Measurements from ENCODE around the gene JMJD8. TPM values are rescaled to one million over a fixed set of nuclear protein-coding genes. Genes with fewer than 3 reads are reported as not detected.

JMJD8 gene
- total RNA-seq, 2 experiments from 2014 or later: 48.7 to 82.3 TPM

- CTCF ChIA-PET (ENCODE audit: unreplicated experiment): no interaction called here
Observed at GRCh38 chr16:672371-672770, 11.8 kb downstream of the JMJD8 start.

GRCh38 chr16:671353-672131 lies 12.6 kb downstream of the JMJD8 start:
- intact Hi-C loops (cut with micrococcal nuclease; ENCODE audit: unreplicated experiment): no loop called here
- Histone ChIP-seq H3K79me2 (ENCODE audit: insufficient read depth, low read depth, low read length) (peaks cover 12% of the 10 kb centered on the region; the same call in 1 of the 2 replicates), H3K4me1 (ENCODE audit: insufficient read depth, low read length, poor library complexity, severe bottlenecking) (peaks cover 14% of the 10 kb centered on the region), H3K4me2 (ENCODE audit: low read length) (no peak overlapping the region), H3K9me3 (ENCODE audit: low read length) (no peaks in the 10 kb centered on the region), H3K9me2 (ENCODE audit: insufficient read depth, low read length) (no peaks in the 10 kb centered on the region), H2AFZ (ENCODE audit: low read length) (no peak overlapping the region), H3K36me3 (ENCODE audit: insufficient read depth, low read length) (peaks cover 45% of the 10 kb centered on the region), H4K20me1 (ENCODE audit: insufficient read depth, low read length) (no peaks in the 10 kb centered on the region), H3K27ac (ENCODE audit: low read depth, low read length, poor library complexity, severe bottlenecking) (no peak overlapping the region), H3K4me3 (ENCODE audit: low read depth, low read length, poor library complexity, severe bottlenecking) (no peak overlapping the region)
- CTCF ChIA-PET (ENCODE audit: unreplicated experiment): no interaction called here
- no TSS peak for BruUV-seq (replicated peaks)
- POLR2A ChIA-PET: interaction anchor here (0.6 kb wide), 1 partner anchor 587 kb away, joined by 4 read pairs; no protein-coding TSS in a partner anchor
- no peak for DNase-seq (ENCODE audit: low spot score)
- TF ChIP-seq EZH2phosphoT487 (IDR thresholded peaks at IDR 0.05; ENCODE audit: borderline replicate concordance, low read depth, low read length) (no peak), CTCF (conservative IDR thresholded peaks at IDR 0.05; ENCODE audit: low read length) (no peak)

More at GRCh38 chr16:672371-672770, 11.8 kb downstream of the JMJD8 start:
- Histone ChIP-seq H3K4me2 (ENCODE audit: low read length) (no peak overlapping the region), H3K9me3 (ENCODE audit: low read length) (no peaks in the 10 kb centered on the region), H3K27ac (ENCODE audit: low read depth, low read length, poor library complexity, severe bottlenecking) (no peak overlapping the region), H3K4me1 (ENCODE audit: insufficient read depth, low read length, poor library complexity, severe bottlenecking) (peaks cover 15% of the 10 kb centered on the region), H3K36me3 (ENCODE audit: insufficient read depth, low read length) (peaks cover 45% of the 10 kb centered on the region), H3K79me2 (ENCODE audit: insufficient read depth, low read depth, low read length) (peaks cover 12% of the 10 kb centered on the region; the same call in 1 of the 2 replicates), H4K20me1 (ENCODE audit: insufficient read depth, low read length) (no peaks in the 10 kb centered on the region), H3K4me3 (ENCODE audit: low read depth, low read length, poor library complexity, severe bottlenecking) (no peak overlapping the region), H2AFZ (ENCODE audit: low read length) (no peak overlapping the region), H3K9me2 (ENCODE audit: insufficient read depth, low read length) (no peaks in the 10 kb centered on the region)
- no TSS peak for BruUV-seq (replicated peaks)
- no peak for TF ChIP-seq EZH2phosphoT487 (IDR thresholded peaks at IDR 0.05; ENCODE audit: borderline replicate concordance, low read depth, low read length)
- no peak for TF ChIP-seq CTCF (conservative IDR thresholded peaks at IDR 0.05; ENCODE audit: low read length)
- DNase-seq (ENCODE audit: low spot score): no peak
- POLR2A ChIA-PET: no interaction called here
- intact Hi-C loops (cut with micrococcal nuclease; ENCODE audit: unreplicated experiment): no loop called here
